CD4-positive, alpha-beta memory T cell (primary cell): ENCODE data around the gene TAF6. TPM values are rescaled to one million over a fixed set of nuclear protein-coding genes. Genes with fewer than 3 reads are reported as not detected.

ENCODE experiments used
- CTCF ChIA-PET: fragments of 350-600 bp; sonication (Branson Sonifier 250); formaldehyde crosslinking; loops from one replicate; lab custom pipeline; 2021; ENCODE audit warnings: inconsistent platforms; ENCODE audit not compliant: partially characterized antibody; lab: Charles Lee
- POLR2A ChIA-PET: fragments of 350-600 bp; sonication (Branson Sonifier 250); formaldehyde crosslinking; loops from one replicate; lab custom pipeline; 2021; ENCODE audit not compliant: partially characterized antibody; lab: Charles Lee
- DNase-seq, 5 donors: peaks; one replicate each; pipeline versions ENCODE4 v3.0.0 to v3.0.0-alpha.2; 2020 to 2022; ENCODE audit warnings: mixed read lengths in 1 of 5
- H3K27ac ChIP-seq: one replicate; pipeline ENCODE4 v1.7.0; 2013; ENCODE audit warnings: low read depth, low read length
- H3K27me3 ChIP-seq: 2 replicates; pipeline ENCODE4 v1.7.0; 2013; ENCODE audit warnings: mild to moderate bottlenecking, low read length, moderate library complexity; ENCODE audit not compliant: insufficient read depth
- H3K36me3 ChIP-seq: 2 replicates; pipeline ENCODE4 v1.7.0; 2013; ENCODE audit warnings: mild to moderate bottlenecking, low read length, moderate library complexity; ENCODE audit not compliant: insufficient read depth
- H3K4me1 ChIP-seq: 2 replicates; pipeline ENCODE4 v1.7.0; 2013; ENCODE audit warnings: mild to moderate bottlenecking, low read length, moderate library complexity; ENCODE audit not compliant: insufficient read depth
- H3K4me3 ChIP-seq, 2 donors: one replicate each; pipeline ENCODE4 v1.7.0; 2013; ENCODE audit warnings: low read length in 2 of 2, mild to moderate bottlenecking in 1 of 2
- H3K9me3 ChIP-seq, 2 donors: one replicate each; pipeline ENCODE4 v1.7.0; 2013; ENCODE audit warnings: low read length in 2 of 2, control low read depth in 1 of 2; ENCODE audit not compliant: control insufficient read depth in 1 of 2
- H3K27ac Mint-ChIP-seq, 7 donors: one replicate each; pipeline ENCODE4 v1.8.0; 2020 to 2021; ENCODE audit warnings: mixed read lengths in 7 of 7, mild to moderate bottlenecking in 6 of 7, inconsistent platforms in 3 of 7, moderate library complexity in 3 of 7
- H3K27me3 Mint-ChIP-seq, 2 donors: one replicate each; pipeline ENCODE4 v1.8.0; 2020 to 2021; ENCODE audit warnings: mixed read lengths in 2 of 2
- H3K36me3 Mint-ChIP-seq, 2 donors: one replicate each; pipeline ENCODE4 v1.8.0; 2020 to 2021; ENCODE audit warnings: mixed read lengths in 2 of 2, inconsistent platforms in 1 of 2, mild to moderate bottlenecking in 1 of 2
- H3K4me1 Mint-ChIP-seq, 4 donors: one replicate each; pipeline ENCODE4 v1.8.0; 2020 to 2021; ENCODE audit warnings: mixed read lengths in 4 of 4, mild to moderate bottlenecking in 1 of 4
- H3K4me3 Mint-ChIP-seq, 8 donors: one replicate each; pipeline ENCODE4 v1.8.0; 2020 to 2021; ENCODE audit warnings: mixed read lengths in 8 of 8, mild to moderate bottlenecking in 7 of 8, moderate library complexity in 6 of 8, inconsistent platforms in 3 of 8
- H3K9me3 Mint-ChIP-seq, 8 donors: one replicate each; pipeline ENCODE4 v1.8.0; 2020 to 2021; ENCODE audit warnings: mixed read lengths in 8 of 8, mild to moderate bottlenecking in 5 of 8, inconsistent platforms in 3 of 8, moderate library complexity in 1 of 8
- intact Hi-C: fragments of 100-400 bp; cut with micrococcal nuclease; formaldehyde crosslinking; loops from one replicate; pipeline ENCODE4 v1.15.1; 2023
- polyA plus RNA-seq, 2 donors: library from polyadenylated mRNA; unstranded; fragments of 300-500 nt; fragmentation: Illumina TruSeq; gene quantifications; one replicate each; pipeline ENCODE4 v1.2.3, GENCODE V29; 2021
- total RNA-seq, 2 experiments: library from RNA; stranded (reverse); gene quantifications; one replicate each; pipeline ENCODE4 v1.2.3, GENCODE V29; 2021

Gene TAF6
- total and polyA plus RNA-seq, 4 experiments from 2014 or later, result 25.3 to 62.2 (median 48.4) TPM

GRCh38 chr7:100088621-100089457, 30.3 kb downstream of the TAF6 start, which contains the start of gene COPS6:
Gene COPS6 (plus strand): TSS chr7:100088969. CDS start chr7:100088991, 22 bp downstream.
- Histone ChIP-seq H3K27ac (peak within 1 kb of the TSS; percentile 76), H3K9me3 (no peaks in the 10 kb centered on the region), H3K4me3 (peak within 1 kb of the TSS; percentile 57 to 82), H3K36me3 (peaks cover 37% of the 10 kb centered on the region), H3K4me1 (peaks cover 16% of the 10 kb centered on the region), H3K27me3 (no peaks in the 10 kb centered on the region)
- ChIA-PET POLR2A (interaction anchor here (0.6 to 6.2 kb wide), 7 partner anchors 12 to 340 kb away, joined by 3 to 83 read pairs (median 7); partner anchors contain the start of genes AP4M1, CNPY4, MBLAC1 and MCM7), CTCF (interaction anchor here (3.0 kb wide), 1 partner anchor 13 kb away, joined by 19 read pairs; the partner anchor contains the start of genes AP4M1 and MCM7)
- Mint-ChIP-seq H3K9me3 (peaks cover 0 to 2% (median 0%) of the 10 kb centered on the region in 8 donors), H3K4me1 (peaks cover 15 to 35% (median 27%) of the 10 kb centered on the region in 4 donors), H3K4me3 (peak within 1 kb of the TSS; percentile 86 to 94 (median 91)), H3K27ac (peak within 1 kb of the TSS; percentile 90 to 97 (median 95)), H3K27me3 (no peaks in the 10 kb centered on the region), H3K36me3 (peaks cover 26 to 46% of the 10 kb centered on the region in 2 donors)
- peak; percentile 83 to 91 (median 85) for DNase-seq
- intact Hi-C loops, result loop anchor here (1.0 to 10.0 kb wide), 2 partner anchors 11 to 534 kb away; partner anchors contain the start of genes FAM200A and ZNF655

GRCh38 chr7:100088095-100088620, 31.0 kb downstream of the TAF6 start:
- Histone ChIP-seq H3K4me3 (peak overlapping the region; percentile 57 to 82), H3K27ac (peak overlapping the region; percentile 76), H3K36me3 (peaks cover 30% of the 10 kb centered on the region), H3K9me3 (no peaks in the 10 kb centered on the region), H3K4me1 (peaks cover 16% of the 10 kb centered on the region), H3K27me3 (no peaks in the 10 kb centered on the region)
- ChIA-PET POLR2A (interaction anchor here (0.6 to 6.2 kb wide), 7 partner anchors 13 to 340 kb away, joined by 3 to 83 read pairs (median 7); partner anchors contain the start of genes AP4M1, CNPY4, MBLAC1 and MCM7), CTCF (interaction anchor here (3.0 kb wide), 1 partner anchor 13 kb away, joined by 19 read pairs; the partner anchor contains the start of genes AP4M1 and MCM7)
- no peaks in the 10 kb centered on the region for H3K27me3 Mint-ChIP-seq
- peaks cover 0 to 2% (median 0%) of the 10 kb centered on the region in 8 donors for H3K9me3 Mint-ChIP-seq
- intact Hi-C loops, result loop anchor here (1.0 to 10.0 kb wide), 2 partner anchors 12 to 533 kb away; partner anchors contain the start of genes FAM200A and ZNF655
- peaks cover 14 to 35% (median 24%) of the 10 kb centered on the region in 4 donors for H3K4me1 Mint-ChIP-seq
- H3K27ac Mint-ChIP-seq, result peak overlapping the region; percentile 90 to 97 (median 95)
- H3K4me3 Mint-ChIP-seq, result peak overlapping the region; percentile 86 to 94 (median 91)
- no peak for DNase-seq
- peaks cover 21 to 39% of the 10 kb centered on the region in 2 donors for H3K36me3 Mint-ChIP-seq

DNA sequence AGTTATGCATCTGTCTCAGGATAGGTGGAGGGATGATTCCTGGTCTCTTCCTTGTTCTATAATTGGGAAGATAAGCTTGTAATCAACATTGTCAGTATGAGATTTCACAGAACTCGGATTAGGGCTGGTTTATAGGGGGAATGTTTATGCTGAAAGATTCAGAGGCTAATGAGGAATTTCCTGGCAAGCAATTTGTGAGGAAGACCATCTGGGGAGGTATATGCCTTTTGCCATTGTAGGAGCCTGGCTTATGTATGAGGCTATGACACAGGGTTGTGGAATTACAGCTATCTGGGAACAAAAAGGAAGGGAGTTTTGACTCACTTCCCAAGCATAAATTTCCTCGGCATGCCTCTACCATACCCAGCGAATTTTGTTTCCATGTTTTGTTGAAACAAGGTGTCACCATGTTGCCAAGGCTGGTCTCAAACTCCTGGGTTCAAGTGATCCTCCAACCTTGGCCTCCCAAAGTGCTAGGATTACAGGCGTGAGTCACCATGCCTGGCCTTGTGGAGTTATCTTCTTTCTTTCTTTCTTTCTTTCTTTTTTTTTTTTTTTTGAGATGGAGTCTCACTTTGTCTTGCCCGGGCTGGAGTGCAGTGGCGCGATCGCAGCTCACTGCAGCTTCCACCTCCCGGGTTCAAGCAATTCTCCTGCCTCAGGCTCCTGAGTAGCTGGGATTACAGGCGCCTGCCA, 32.0 kb downstream of the TAF6 start:
- no peaks in the 10 kb centered on the region for H3K27me3 Mint-ChIP-seq
- peak overlapping the region in 6 of 7 donors; percentile 70 to 90 (median 81) for H3K27ac Mint-ChIP-seq
- no peaks in the 10 kb centered on the region for H3K9me3 ChIP-seq
- no peak overlapping the region for H3K27ac ChIP-seq
- H3K9me3 Mint-ChIP-seq, result peaks cover 0 to 2% (median 0%) of the 10 kb centered on the region in 8 donors
- peak overlapping the region in 6 of 8 donors; percentile 3 to 71 (median 43) for H3K4me3 Mint-ChIP-seq
- no peak overlapping the region for H3K4me3 ChIP-seq
- no peak for DNase-seq
- H3K4me1 Mint-ChIP-seq, result peaks cover 18 to 44% (median 28%) of the 10 kb centered on the region in 4 donors
- CTCF ChIA-PET, result no interaction called here
- no peaks in the 10 kb centered on the region for H3K27me3 ChIP-seq
- intact Hi-C loops, result loop anchor here (10.0 kb wide), 1 partner anchor 532 kb away; the partner anchor contains the start of genes FAM200A and ZNF655
- H3K36me3 ChIP-seq, result peaks cover 20% of the 10 kb centered on the region
- peaks cover 24% of the 10 kb centered on the region for H3K4me1 ChIP-seq
- POLR2A ChIA-PET, result interaction anchor here (6.2 kb wide), 1 partner anchor 14 kb away, joined by 83 read pairs; the partner anchor contains the start of genes AP4M1 and MCM7
- H3K36me3 Mint-ChIP-seq, result peaks cover 15 to 32% of the 10 kb centered on the region in 2 donors

- H3K36me3 ChIP-seq, result peaks cover 3% of the 10 kb centered on the region
- H3K27me3 Mint-ChIP-seq, result no peaks in the 10 kb centered on the region
- H3K36me3 Mint-ChIP-seq, result peaks cover 0 to 24% of the 10 kb centered on the region in 2 donors
- H3K4me1 Mint-ChIP-seq, result peaks cover 24 to 54% (median 39%) of the 10 kb centered on the region in 4 donors
- peaks cover 34% of the 10 kb centered on the region for H3K4me1 ChIP-seq
- H3K9me3 Mint-ChIP-seq, result peaks cover 0 to 2% (median 0%) of the 10 kb centered on the region in 8 donors
- CTCF ChIA-PET, result interaction anchor here (0.6 to 2.2 kb wide), 4 partner anchors 16 to 614 kb away, joined by 3 to 5 read pairs (median 4); partner anchors contain the start of genes AP4M1 and MCM7
- intact Hi-C loops, result loop anchor here (10.0 kb wide), 1 partner anchor 531 kb away; the partner anchor contains the start of genes FAM200A and ZNF655
- H3K4me3 ChIP-seq, result no peak overlapping the region
- peak overlapping the region in 1 of 8 donors; percentile 7 for H3K4me3 Mint-ChIP-seq
- no peak for DNase-seq
- no peaks in the 10 kb centered on the region for H3K27me3 ChIP-seq
- POLR2A ChIA-PET, result interaction anchor here (0.6 to 1.6 kb wide), 2 partner anchors 15 to 35 kb away, joined by 3 to 5 read pairs; partner anchors contain the start of gene CNPY4
- H3K27ac Mint-ChIP-seq, result peak overlapping the region in 2 of 7 donors; percentile 25 to 35
- no peak overlapping the region for H3K27ac ChIP-seq
- H3K9me3 ChIP-seq, result no peaks in the 10 kb centered on the region
These were observed 33.6 kb downstream of the TAF6 start for GRCh38 chr7:100085515-100085914.

GRCh38 chr7:100082978-100083377, 36.2 kb downstream of the TAF6 start:
- H3K36me3 ChIP-seq, result peaks cover 3% of the 10 kb centered on the region
- peak overlapping the region in 7 of 8 donors; percentile 80 to 97 (median 87) for H3K4me3 Mint-ChIP-seq
- ChIA-PET CTCF (interaction anchor here (0.7 to 1.5 kb wide), 19 partner anchors 7 to 271 kb away, joined by 3 to 15 read pairs (median 4); partner anchors contain the start of genes AP4M1, LAMTOR4, MBLAC1 and MCM7), POLR2A (interaction anchor here (0.5 to 2.5 kb wide), 13 partner anchors 12 to 559 kb away, joined by 3 to 26 read pairs (median 6); partner anchors contain the start of genes AP4M1, MBLAC1, MCM7 and TRIM4)
- no peaks in the 10 kb centered on the region for H3K9me3 ChIP-seq
- H3K27me3 Mint-ChIP-seq, result no peaks in the 10 kb centered on the region
- no peak overlapping the region for H3K27ac ChIP-seq
- intact Hi-C loops, result loop anchor here (2.0 to 10.0 kb wide), 4 partner anchors 106 to 528 kb away; partner anchors contain the start of genes AZGP1, FAM200A, MEPCE and ZCWPW1
- DNase-seq, result no peak
- peak overlapping the region; percentile 84 to 99 (median 91) for H3K27ac Mint-ChIP-seq
- peaks cover 10 to 19% of the 10 kb centered on the region in 2 donors for H3K36me3 Mint-ChIP-seq
- H3K4me1 ChIP-seq, result peaks cover 28% of the 10 kb centered on the region
- H3K27me3 ChIP-seq, result no peaks in the 10 kb centered on the region
- H3K9me3 Mint-ChIP-seq, result no peaks in the 10 kb centered on the region
- peak overlapping the region in 1 of 2 donors; percentile 88 for H3K4me3 ChIP-seq
- peaks cover 23 to 52% (median 38%) of the 10 kb centered on the region in 4 donors for H3K4me1 Mint-ChIP-seq
